ENCODE measurements around the gene HAGHL.
"Not testable (repeated sequence)": the region's sequence is repeated elsewhere in the genome, so short reads cannot be mapped to it uniquely, and the experiment has no call there.

HAGHL gene

DNA sequence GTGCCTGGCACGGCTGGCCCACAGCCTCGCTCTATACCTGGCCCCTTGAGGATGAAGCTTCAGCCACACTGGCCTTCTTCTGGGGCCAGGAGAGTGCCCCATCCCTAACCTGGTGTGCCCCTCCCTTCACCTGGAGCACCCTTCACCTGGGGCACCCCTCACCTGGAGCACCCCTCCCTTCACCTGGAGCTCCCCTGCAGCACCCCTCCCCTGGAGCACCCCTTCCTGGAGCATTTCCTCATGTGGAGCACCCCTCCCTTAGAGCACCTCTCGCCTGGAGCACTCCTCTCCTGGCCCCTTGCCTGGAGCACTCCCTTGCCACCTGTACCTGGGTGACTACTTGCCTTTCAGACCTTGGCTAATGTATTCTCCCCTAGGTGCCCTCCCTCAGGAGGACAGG is 18.9 kb upstream of the HAGHL start:
- TF ChIP-seq Cebpa-rat (IDR thresholded peaks at IDR 0.05) = no peak
- Histone ChIP-seq H3K4me3 (no peak overlapping the region), H4K20me1 (peaks cover 75% of the 10 kb centered on the region), H3K27ac (no peak overlapping the region), H3K4me2 (no peak overlapping the region), H3K27me3 (peaks cover 92% of the 10 kb centered on the region), H3K4me1 (peaks cover 39% of the 10 kb centered on the region), H3K9ac (no peak overlapping the region), H3K36me3 (no peaks in the 10 kb centered on the region), H3K9me3 (no peaks in the 10 kb centered on the region)

GRCh38 chr16:708959-709358 is 17.9 kb upstream of the HAGHL start:
- TF ChIP-seq Cebpa-rat (IDR thresholded peaks at IDR 0.05) = no peak
- Histone ChIP-seq H3K27me3 (peaks cover 86% of the 10 kb centered on the region), H3K9me3 (no peaks in the 10 kb centered on the region), H3K4me3 (no peak overlapping the region), H3K27ac (no peak overlapping the region), H3K36me3 (no peaks in the 10 kb centered on the region), H3K4me2 (no peak overlapping the region), H4K20me1 (peaks cover 65% of the 10 kb centered on the region), H3K4me1 (peaks cover 43% of the 10 kb centered on the region), H3K9ac (no peak overlapping the region)

DNA sequence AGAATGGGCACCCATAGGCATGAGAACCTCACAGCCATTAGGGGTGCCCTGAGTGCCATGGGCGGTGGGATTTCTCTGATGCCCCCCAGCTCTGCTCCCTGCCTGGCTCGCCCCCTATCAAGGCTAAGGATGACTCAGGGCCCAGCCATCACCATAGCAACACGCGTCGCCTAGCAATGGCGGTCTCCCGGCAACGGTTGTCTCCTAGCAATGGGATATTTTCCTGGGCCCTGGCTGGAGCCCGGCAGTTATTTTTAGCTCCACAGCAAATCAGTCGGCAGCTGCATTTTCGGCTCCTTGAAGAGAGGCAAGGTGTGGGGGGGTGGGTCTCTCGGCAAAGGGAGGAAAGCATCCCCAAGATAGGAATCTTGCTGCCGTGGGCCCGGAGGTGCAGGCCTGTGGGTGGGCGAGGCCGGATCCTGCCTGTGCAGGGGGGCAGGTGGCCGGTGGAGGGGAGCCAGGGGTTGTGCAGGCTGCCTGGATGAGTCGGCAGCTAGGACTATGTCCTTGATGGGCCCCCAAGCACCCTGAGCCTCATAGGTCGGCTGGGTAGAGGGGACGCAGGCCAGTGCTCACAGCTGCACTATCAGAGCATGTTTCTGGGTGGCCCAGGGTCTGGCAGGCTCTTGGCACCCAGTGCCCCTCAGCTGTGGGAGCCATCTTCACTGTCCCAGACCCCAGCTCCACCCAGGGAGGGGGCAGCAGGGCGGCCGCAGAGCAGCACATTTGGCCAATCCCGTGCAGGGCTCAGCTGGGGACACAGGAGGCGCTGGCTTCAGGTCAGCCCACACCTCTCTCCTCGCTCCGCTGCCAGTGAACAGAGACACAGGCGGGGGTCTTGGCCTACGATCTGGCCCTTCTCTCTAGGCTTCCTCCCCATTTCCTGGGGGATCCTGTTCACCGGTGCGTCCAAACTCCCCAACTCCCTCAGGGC is 17.1 kb upstream of the HAGHL start:
- H3K27me3 ChIP-seq = peaks cover 84% of the 10 kb centered on the region
- 0 out of 2 replicates have a peak overlapping the region, but pooled peaks have one; percentile 11 for H3K4me3 ChIP-seq
- H3K27ac ChIP-seq = no peak overlapping the region
- H3K4me1 ChIP-seq = peaks cover 51% of the 10 kb centered on the region
- H3K36me3 ChIP-seq = no peaks in the 10 kb centered on the region
- no peak for TF ChIP-seq Cebpa-rat (IDR thresholded peaks at IDR 0.05)
- H3K9ac ChIP-seq = no peak overlapping the region
- H4K20me1 ChIP-seq = peaks cover 57% of the 10 kb centered on the region
- no peaks in the 10 kb centered on the region for H3K9me3 ChIP-seq
- H3K4me2 ChIP-seq = peak overlapping the region; percentile 75

DNA sequence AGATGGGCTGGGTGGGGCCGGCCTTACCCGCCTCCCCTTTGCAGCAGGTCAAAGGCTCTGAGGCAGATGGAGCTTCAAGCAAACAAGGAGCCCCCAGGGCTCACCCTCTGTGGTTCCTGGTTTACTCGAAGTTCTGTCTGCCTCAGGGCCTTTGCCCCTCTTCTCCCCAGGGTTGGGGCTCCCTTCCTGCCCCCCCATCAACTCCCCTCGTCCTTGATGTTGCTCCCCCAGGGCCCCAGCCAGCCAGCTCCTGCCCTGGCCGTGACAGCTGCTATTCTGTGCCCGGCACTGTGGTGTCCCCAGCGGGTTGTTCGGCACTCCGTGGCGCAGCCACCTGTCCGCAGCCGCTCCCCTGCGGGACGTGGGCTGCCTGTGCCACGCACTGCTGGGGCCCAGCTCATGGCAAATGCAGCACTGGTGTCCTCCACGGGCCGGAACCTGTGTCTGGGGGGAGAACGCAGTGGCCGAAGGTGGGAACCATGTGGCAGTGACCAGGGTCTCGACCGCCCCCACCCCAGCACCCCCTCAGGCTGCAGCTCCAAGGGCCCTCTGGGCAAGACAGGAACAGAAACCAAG is 16.3 kb upstream of the HAGHL start:
- Histone ChIP-seq H3K4me2 (peak overlapping the region; percentile 75), H3K4me3 (0 out of 2 replicates have a peak overlapping the region, but pooled peaks have one; percentile 11), H3K27ac (no peak overlapping the region), H3K27me3 (peaks cover 83% of the 10 kb centered on the region), H3K9me3 (no peaks in the 10 kb centered on the region), H3K9ac (no peak overlapping the region), H3K36me3 (no peaks in the 10 kb centered on the region), H4K20me1 (peaks cover 59% of the 10 kb centered on the region), H3K4me1 (peaks cover 51% of the 10 kb centered on the region)
- TF ChIP-seq Cebpa-rat (IDR thresholded peaks at IDR 0.05) = no peak

DNA sequence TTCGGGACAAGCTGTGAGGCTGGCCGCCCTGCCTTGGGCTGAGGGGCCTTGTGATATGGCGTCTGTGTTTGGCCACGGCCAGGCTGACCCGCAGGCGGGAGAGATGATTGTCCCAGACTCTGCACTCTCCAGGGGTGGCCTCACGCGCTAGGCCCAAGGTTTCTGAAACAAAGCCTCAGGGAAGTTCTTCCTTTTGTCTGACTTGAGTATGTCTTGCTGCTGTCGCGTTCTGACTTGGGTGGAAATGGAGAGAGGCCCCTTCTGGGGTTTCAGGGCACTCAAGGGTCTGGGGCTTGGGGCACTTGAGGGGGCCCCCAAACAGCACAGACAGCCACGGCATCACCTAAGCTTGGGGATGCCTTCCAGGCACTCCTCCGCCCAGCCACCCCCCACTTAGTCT is 15.8 kb upstream of the HAGHL start:
- Histone ChIP-seq H4K20me1 (peaks cover 64% of the 10 kb centered on the region), H3K4me2 (peak overlapping the region; percentile 75), H3K27ac (no peak overlapping the region), H3K9ac (no peak overlapping the region), H3K4me3 (no peak overlapping the region), H3K27me3 (peaks cover 83% of the 10 kb centered on the region), H3K36me3 (no peaks in the 10 kb centered on the region), H3K9me3 (no peaks in the 10 kb centered on the region), H3K4me1 (peaks cover 56% of the 10 kb centered on the region)
- TF ChIP-seq Cebpa-rat (IDR thresholded peaks at IDR 0.05) = no peak

GRCh38 chr16:711548-712320 is 15.2 kb upstream of the HAGHL start:
- H3K36me3 ChIP-seq = no peaks in the 10 kb centered on the region
- TF ChIP-seq Cebpa-rat (IDR thresholded peaks at IDR 0.05) = no peak
- no peak overlapping the region for H3K27ac ChIP-seq
- H3K4me1 ChIP-seq = peaks cover 56% of the 10 kb centered on the region
- H3K27me3 ChIP-seq = peaks cover 83% of the 10 kb centered on the region
- H4K20me1 ChIP-seq = peaks cover 64% of the 10 kb centered on the region
- no peak overlapping the region for H3K4me3 ChIP-seq
- no peak overlapping the region for H3K9ac ChIP-seq
- no peaks in the 10 kb centered on the region for H3K9me3 ChIP-seq
- peak overlapping the region; percentile 75 for H3K4me2 ChIP-seq

- not testable (repeated sequence) for H3K9me3 ChIP-seq, H3K4me2 ChIP-seq, H3K36me3 ChIP-seq, H3K9ac ChIP-seq, H3K4me3 ChIP-seq, H3K27ac ChIP-seq
- peaks cover 74% of the 10 kb centered on the region for H3K27me3 ChIP-seq
- H4K20me1 ChIP-seq = peaks cover 63% of the 10 kb centered on the region
- peaks cover 62% of the 10 kb centered on the region for H3K4me1 ChIP-seq
Measured at GRCh38 chr16:712740-713250, 14.1 kb upstream of the HAGHL start.

GRCh38 chr16:714079-714478 is 12.8 kb upstream of the HAGHL start:
- Histone ChIP-seq H4K20me1 (peaks cover 63% of the 10 kb centered on the region), H3K4me2 (peak overlapping the region; percentile 100), H3K27me3 (peaks cover 61% of the 10 kb centered on the region), H3K36me3 (no peaks in the 10 kb centered on the region), H3K9me3 (no peaks in the 10 kb centered on the region), H3K27ac (no peak overlapping the region), H3K4me1 (peaks cover 75% of the 10 kb centered on the region), H3K4me3 (no peak overlapping the region), H3K9ac (no peak overlapping the region)
- TF ChIP-seq Cebpa-rat (IDR thresholded peaks at IDR 0.05) = no peak

DNA sequence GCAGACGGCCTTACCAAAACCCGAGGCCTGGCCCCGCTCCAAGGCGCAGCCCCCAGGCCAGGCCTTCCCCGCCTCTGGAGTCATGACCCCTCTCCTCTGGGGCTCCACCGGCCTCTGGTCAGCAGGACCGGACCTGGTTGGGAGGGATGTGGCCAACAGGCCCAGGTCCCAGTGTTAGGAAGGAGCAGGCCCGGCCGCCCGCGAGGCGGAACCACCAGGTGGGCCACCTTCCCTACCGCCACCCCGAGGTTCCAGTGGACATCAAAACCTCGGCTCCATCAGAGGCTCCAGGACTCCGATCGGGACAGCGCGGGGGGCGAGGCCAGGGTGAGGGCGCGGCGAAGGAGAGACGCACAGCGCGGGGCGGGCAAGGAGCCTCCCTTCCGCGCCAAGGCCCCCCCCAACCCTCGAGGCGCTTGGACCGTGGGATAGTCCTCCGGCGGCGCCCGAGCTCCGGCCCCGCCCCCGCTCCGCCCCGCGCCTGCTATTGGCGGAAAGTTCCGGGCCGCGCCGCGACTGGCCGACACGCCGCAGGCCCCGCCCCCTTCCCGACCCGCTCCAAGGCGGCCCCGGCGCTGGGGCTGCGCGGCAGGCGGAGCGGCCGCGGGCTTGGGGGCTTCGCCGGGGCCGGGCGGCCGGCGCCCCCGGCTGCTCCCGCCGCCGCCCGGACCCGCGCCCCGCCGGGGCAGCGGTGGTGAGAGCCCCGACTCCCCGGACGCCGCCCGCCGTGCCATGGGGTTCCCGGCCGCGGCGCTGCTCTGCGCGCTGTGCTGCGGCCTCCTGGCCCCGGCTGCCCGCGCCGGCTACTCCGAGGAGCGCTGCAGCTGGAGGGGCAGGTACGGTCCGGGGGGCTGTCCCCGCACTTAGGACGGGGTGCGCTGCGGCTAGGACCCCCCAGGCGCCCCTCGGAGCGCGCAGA is 12.1 kb upstream of the HAGHL start, which contains the start of gene METRN:
TSS of gene METRN (plus strand) at position 561 of the 919 bp plus-strand sequence. CDS start at position 733, 172 bp downstream.
- Histone ChIP-seq H3K9me3 (no peaks in the 10 kb centered on the region), H3K27me3 (peaks cover 54% of the 10 kb centered on the region), H3K4me2 (peak within 1 kb of the TSS; percentile 100), H3K4me1 (peaks cover 78% of the 10 kb centered on the region), H3K36me3 (no peaks in the 10 kb centered on the region), H3K27ac (peak within 1 kb of the TSS; percentile 20; the same call in 1 of the 2 replicates), H3K9ac (peak within 1 kb of the TSS; percentile 73), H4K20me1 (peaks cover 60% of the 10 kb centered on the region), H3K4me3 (peak within 1 kb of the TSS; percentile 85)
- no peak for TF ChIP-seq Cebpa-rat (IDR thresholded peaks at IDR 0.05)

Data from BLaER1 (cell line).